Inflammatory macrophage treated with lipopolysaccharide for 1 hour (primary cell): ENCODE results near the gene CNDP1.

Experiments
- DNase-seq, 2 donors: peaks; one replicate each; pipeline ENCODE4 v3.0.0-alpha.2; 2020 to 2022

CNDP1 gene

GRCh38 chr18:74630804-74631203 is 96.5 kb downstream of the CNDP1 start:
- no peak for DNase-seq

- no peak for DNase-seq
These were observed 96.9 kb downstream of the CNDP1 start for GRCh38 chr18:74631212-74631611.

GRCh38 chr18:74631623-74632350 is 97.5 kb downstream of the CNDP1 start:
- peak; percentile 69 to 77 for DNase-seq

- no peak for DNase-seq
These were observed 98.0 kb downstream of the CNDP1 start for GRCh38 chr18:74632351-74632679.

- no peak for DNase-seq
These were observed 98.6 kb downstream of the CNDP1 start for GRCh38 chr18:74632856-74633255.

GRCh38 chr18:74633652-74634352 is 99.5 kb downstream of the CNDP1 start:
- DNase-seq: no peak

GRCh38 chr18:74635224-74635975 is 101.1 kb downstream of the CNDP1 start:
- no peak for DNase-seq
